H1 (cell line): ENCODE measurements around the gene HS6ST3. TPM values are rescaled to one million over a fixed set of nuclear protein-coding genes. Genes with fewer than 3 reads are reported as not detected.

Source experiments
- CTCF ChIA-PET: fragments of 300-600 bp; sonication (Branson Sonifier 250); formaldehyde crosslinking; loops from one replicate; lab custom pipeline; 2021; ENCODE audit not compliant: partially characterized antibody; lab: Charles Lee
- POLR2A ChIA-PET: fragments of 300-600 bp; sonication (Branson Sonifier 250); formaldehyde crosslinking; loops from one replicate; lab custom pipeline; 2021; ENCODE audit warnings: inconsistent platforms; ENCODE audit not compliant: partially characterized antibody; lab: Charles Lee
- DNase-seq, 2 experiments: peaks; one replicate each; pipeline versions ENCODE4 v3.0.0 to v3.0.0-alpha.2; 2010 to 2022; ENCODE audit warnings: low spot score in 2 of 2, low read depth in 1 of 2, mixed read lengths in 1 of 2
- FAIRE-seq: peaks from 2 replicates; lab custom pipeline; 2011; peaks lifted over from hg19 to GRCh38; lab: Jason Lieb, UNC
- H2AFZ ChIP-seq: 2 replicates; pipeline ENCODE4 v1.8.1; 2012; ENCODE audit warnings: low read length, inconsistent platforms
- H2AK5ac ChIP-seq: 2 replicates; pipeline ENCODE4 v1.6.1; 2013; ENCODE audit warnings: low read depth, low read length
- H2BK120ac ChIP-seq: replicated peaks from 2 replicates; pipeline ENCODE3; 2013; ENCODE audit warnings: low read depth, low read length, inconsistent platforms
- H2BK12ac ChIP-seq: 2 replicates; pipeline ENCODE4 v1.6.1; 2013; ENCODE audit warnings: low read depth, low read length
- H2BK15ac ChIP-seq: 2 replicates; pipeline ENCODE4 v1.6.1; 2013; ENCODE audit warnings: low read length
- H2BK20ac ChIP-seq: 2 replicates; pipeline ENCODE4 v1.6.1; 2013; ENCODE audit warnings: low read length
- H2BK5ac ChIP-seq: 2 replicates; pipeline ENCODE4 v1.6.1; 2013; ENCODE audit warnings: low read depth, low read length
- H3K14ac ChIP-seq: 2 replicates; pipeline ENCODE4 v1.6.1; 2013; ENCODE audit warnings: inconsistent platforms; ENCODE audit not compliant: insufficient read length
- H3K18ac ChIP-seq: 2 replicates; pipeline ENCODE4 v1.6.1; 2013; ENCODE audit warnings: low read length; ENCODE audit errors: extremely low read depth
- H3K23ac ChIP-seq: 2 replicates; pipeline ENCODE4 v1.6.1; 2013; ENCODE audit warnings: inconsistent platforms; ENCODE audit not compliant: insufficient read length
- H3K23me2 ChIP-seq: 2 replicates; pipeline ENCODE4 v1.6.1; 2013; ENCODE audit warnings: low read depth, low read length
- H3K27ac ChIP-seq: 2 replicates; pipeline ENCODE4 v1.6.1; 2011; ENCODE audit warnings: low read depth, low read length, inconsistent platforms
- H3K27me3 ChIP-seq, 4 experiments: replicated peaks in 1 of 4; 1 replicate in 1 of 4; 2 replicates in 3 of 4; pipeline versions ENCODE4 v1.6.1 to v1.8.1; 2011 to 2013; ENCODE audit warnings: low read length in 3 of 4, mild to moderate bottlenecking in 3 of 4, inconsistent platforms in 2 of 4, mixed read lengths in 2 of 4, moderate library complexity in 1 of 4; ENCODE audit not compliant: control insufficient read depth in 3 of 4, insufficient read depth in 3 of 4; ENCODE audit errors: extremely low read depth in 1 of 4
- H3K36me3 ChIP-seq, 4 experiments: 2 replicates each; pipeline versions ENCODE4 v1.6.1 to v1.8.1; 2011 to 2013; ENCODE audit warnings: mild to moderate bottlenecking in 4 of 4, low read length in 3 of 4, moderate library complexity in 2 of 4, control low read depth in 1 of 4, inconsistent platforms in 1 of 4; ENCODE audit not compliant: insufficient read depth in 4 of 4, control insufficient read depth in 2 of 4
- H3K4ac ChIP-seq: replicated peaks from 2 replicates; pipeline ENCODE3; 2013; ENCODE audit warnings: low read length, low read depth, mixed read lengths, inconsistent platforms; ENCODE audit not compliant: insufficient read length
- H3K4me1 ChIP-seq, 4 experiments: replicated peaks in 1 of 4; 1 replicate in 1 of 4; 2 replicates in 3 of 4; pipeline versions ENCODE4 v1.6.1 to v1.8.1; 2011 to 2013; ENCODE audit warnings: low read length in 3 of 4, inconsistent platforms in 2 of 4, mixed read lengths in 1 of 4; ENCODE audit not compliant: insufficient read depth in 4 of 4, control insufficient read depth in 3 of 4
- H3K4me2 ChIP-seq, 2 experiments: 2 replicates each; pipeline versions ENCODE4 v1.6.1 to v1.8.1; 2011 to 2013; ENCODE audit warnings: low read depth in 2 of 2, low read length in 2 of 2, control low read depth in 1 of 2, inconsistent platforms in 1 of 2, mild to moderate bottlenecking in 1 of 2; ENCODE audit not compliant: insufficient read depth in 1 of 2
- H3K4me3 ChIP-seq, 4 experiments: fragments of 200-600, 300-600 bp in 1 of 4; sonication (generic), shearing (Covaris generic), sonication (Bioruptor Twin) in 1 of 4; 2 replicates each; pipeline versions ENCODE4 v1.5.1 to v1.8.1; 2011 to 2016; ENCODE audit warnings: low read length in 4 of 4, low read depth in 3 of 4, control low read depth in 2 of 4, inconsistent platforms in 2 of 4, mild to moderate bottlenecking in 2 of 4, mixed read lengths in 1 of 4, moderate library complexity in 1 of 4; ENCODE audit not compliant: insufficient read depth in 2 of 4; ENCODE audit errors: extremely low read depth in 1 of 4
- H3K56ac ChIP-seq: replicated peaks from 2 replicates; pipeline ENCODE3; 2013; ENCODE audit warnings: low read depth, mild to moderate bottlenecking, mixed read lengths, low read length, inconsistent platforms; ENCODE audit not compliant: insufficient read length
- H3K79me1 ChIP-seq: 2 replicates; pipeline ENCODE4 v1.6.1; 2013; ENCODE audit warnings: low read depth, low read length, control low read depth
- H3K79me2 ChIP-seq, 2 experiments: 2 replicates each; pipeline versions ENCODE4 v1.6.1 to v1.8.1; 2012 to 2013; ENCODE audit warnings: low read length in 2 of 2, mild to moderate bottlenecking in 2 of 2, inconsistent platforms in 1 of 2; ENCODE audit not compliant: insufficient read depth in 2 of 2, control insufficient read depth in 1 of 2
- H3K9ac ChIP-seq, 4 experiments: replicated peaks in 1 of 4; 1 replicate in 1 of 4; 2 replicates in 3 of 4; pipeline versions ENCODE4 v1.6.1 to v1.8.1; 2011 to 2013; ENCODE audit warnings: low read depth in 3 of 4, low read length in 3 of 4, control low read depth in 2 of 4, mild to moderate bottlenecking in 2 of 4, moderate library complexity in 2 of 4, inconsistent platforms in 1 of 4; ENCODE audit errors: extremely low read depth in 1 of 4
- H3K9me3 ChIP-seq, 2 experiments: 2 replicates each; pipeline versions ENCODE4 v1.6.1 to v1.8.1; 2012 to 2013; ENCODE audit warnings: mild to moderate bottlenecking in 2 of 2, moderate library complexity in 2 of 2, control low read depth in 1 of 2, inconsistent platforms in 1 of 2, low read depth in 1 of 2, low read length in 1 of 2, mixed read lengths in 1 of 2; ENCODE audit not compliant: insufficient read depth in 2 of 2
- H4K20me1 ChIP-seq, 2 experiments: replicated peaks in 1 of 2; 2 replicates each; pipeline versions ENCODE3 to v1.8.1; 2011 to 2013; ENCODE audit warnings: inconsistent platforms in 2 of 2, low read length in 2 of 2, mild to moderate bottlenecking in 1 of 2; ENCODE audit not compliant: insufficient read depth in 2 of 2, control insufficient read depth in 1 of 2
- H4K5ac ChIP-seq: 2 replicates; pipeline ENCODE4 v1.6.1; 2013; ENCODE audit warnings: low read length, low read depth, mixed read lengths, inconsistent platforms; ENCODE audit not compliant: insufficient read length
- H4K8ac ChIP-seq: 2 replicates; pipeline ENCODE4 v1.8.0; 2013; ENCODE audit warnings: mild to moderate bottlenecking, moderate library complexity, low read length, inconsistent platforms; ENCODE audit not compliant: insufficient read depth; ENCODE audit errors: extremely low read depth
- H4K91ac ChIP-seq: replicated peaks from 2 replicates; pipeline ENCODE3; 2013; ENCODE audit warnings: low read length, mixed read lengths, inconsistent platforms; ENCODE audit not compliant: insufficient read length
- ASH2L ChIP-seq: fragments of 200-600, 300-600 bp; sonication (generic); IDR thresholded peaks from one replicate; pipeline ENCODE4 v1.7.1; 2017; ENCODE audit warnings: low read length
- CBX5 ChIP-seq: fragments of 300-800, 300-1000 bp; sonication (generic); IDR thresholded peaks from 2 replicates; pipeline ENCODE4 v1.7.1; 2016; ENCODE audit warnings: antibody characterized with exemption, low read length, low read depth
- EZH2 ChIP-seq: fragments of 200-600 bp; sonication (generic); IDR thresholded peaks from 2 replicates; pipeline ENCODE4 v1.7.1; 2012; ENCODE audit warnings: low read depth, mild to moderate bottlenecking, moderate library complexity, low read length, inconsistent platforms; ENCODE audit not compliant: severe bottlenecking
- HDAC6 ChIP-seq: IDR thresholded peaks from one replicate; pipeline ENCODE4 v1.7.1; 2012; ENCODE audit warnings: low read depth, mild to moderate bottlenecking, inconsistent platforms, low read length, moderate library complexity
- JUND ChIP-seq: IDR thresholded peaks from 2 replicates; pipeline ENCODE4 v1.6.1; 2011; ENCODE audit warnings: mild to moderate bottlenecking, improper control_type of control experiment, low read length
- KDM4A ChIP-seq: IDR thresholded peaks from one replicate; pipeline ENCODE4 v1.7.1; 2012; ENCODE audit warnings: low read depth, mild to moderate bottlenecking, moderate library complexity, low read length, inconsistent platforms; ENCODE audit not compliant: severe bottlenecking
- KDM5A ChIP-seq: fragments of 200-600 bp; IDR thresholded peaks from 2 replicates; pipeline ENCODE4 v1.7.1; 2012; ENCODE audit warnings: mild to moderate bottlenecking, low read length, inconsistent platforms, mixed read lengths
- MAFK ChIP-seq: IDR thresholded peaks from 2 replicates; pipeline ENCODE4 v1.6.1; 2012; ENCODE audit warnings: low read depth, mild to moderate bottlenecking, improper control_type of control experiment, low read length
- RAD21 ChIP-seq, 2 experiments: IDR thresholded peaks in 1 of 2; conservative IDR thresholded peaks in 1 of 2; 2 replicates each; pipeline ENCODE4 v1.6.1; 2011; ENCODE audit warnings: low read depth in 2 of 2, low read length in 2 of 2, improper control_type of control experiment in 1 of 2, inconsistent platforms in 1 of 2, mild to moderate bottlenecking in 1 of 2, moderate library complexity in 1 of 2
- SIX5 ChIP-seq: IDR thresholded peaks from 2 replicates; pipeline ENCODE4 v1.6.1; 2011; ENCODE audit warnings: mild to moderate bottlenecking, low read depth, low read length
- ZNF274 ChIP-seq: IDR thresholded peaks from 2 replicates; pipeline ENCODE4 v1.7.0; 2012; ENCODE audit warnings: low read length, borderline replicate concordance; ENCODE audit errors: extremely low read depth
- WGBS, 2 experiments: shearing (Covaris generic) in 1 of 2; methylation state at CpG; one replicate each; pipeline versions ENCODE4 v1.1.6 to v1.1.7; 2013 to 2015; ENCODE audit warnings: low lambda C conversion rate in 2 of 2, mixed read lengths in 2 of 2, inconsistent platforms in 1 of 2, low coverage in 1 of 2, missing lambda C conversion rate in 1 of 2; ENCODE audit not compliant: insufficient replicate concordance in 2 of 2, insufficient coverage in 1 of 2, insufficient read length in 1 of 2; ENCODE audit errors: extremely low coverage in 1 of 2, missing lambda C conversion rate in 1 of 2; 5-methylcytosine and 5-hydroxymethylcytosine counted together
- polyA plus RNA-seq, 7 experiments: library from polyadenylated mRNA; depleted of rRNA in 3 of 7; stranded (reverse) in 5 of 7; unstranded in 2 of 7; fragments of >200 nt in 5 of 7; fragments of 200-250 nt in 2 of 7; gene quantifications; 1 replicate in 5 of 7; 2 replicates in 1 of 7; 4 replicates in 1 of 7; pipeline versions ENCODE4 v1.2.1 to v1.2.3, GENCODE V29; 2011 to 2013; ENCODE audit warnings: missing spikeins in 2 of 7, mixed read lengths in 2 of 7
- total RNA-seq: library from RNA; stranded (reverse); fragmentation: NEBNext Ultra II Directional; extraction: Animal tissue kit (Norgen Biotek cat#: 25700); gene quantifications from 2 replicates; pipeline ENCODE4 v1.2.1, GENCODE V29; 2021
- TF ChIP-seq, protein P1 (sequence below): IDR thresholded peaks from 2 replicates; pipeline ENCODE4 v1.6.1; 2012; ENCODE audit warnings: low read length, inconsistent platforms

HS6ST3 gene
- total and polyA plus RNA-seq, 2 of the 8 experiments (the other 6 are each of a cell fraction or from before 2014, with no cell fraction given), result 0.45 to 1.2 TPM

GRCh38 chr13:96243376-96243775, 153.5 kb downstream of the HS6ST3 start:
- Histone ChIP-seq H4K5ac (no peak overlapping the region), H2AK5ac (no peak overlapping the region), H3K9ac (no peak overlapping the region), H3K4me2 (no peak overlapping the region), H3K79me2 (no peaks in the 10 kb centered on the region), H3K4ac (no peak overlapping the region), H2AFZ (no peak overlapping the region), H3K18ac (no peak overlapping the region), H3K9me3 (no peaks in the 10 kb centered on the region; a peak in 1 of 4 replicates), H2BK20ac (no peak overlapping the region), H4K8ac (no peak overlapping the region), H4K91ac (no peak overlapping the region), H3K79me1 (no peaks in the 10 kb centered on the region), H3K4me3 (no peak overlapping the region), H3K56ac (no peak overlapping the region), H2BK5ac (no peak overlapping the region), H3K27me3 (no peaks in the 10 kb centered on the region), H3K4me1 (peaks cover 0 to 3% (median 1%) of the 10 kb centered on the region in 4 experiments; a peak in 2 of 7 replicates), H2BK15ac (no peak overlapping the region), H4K20me1 (no peaks in the 10 kb centered on the region), H3K27ac (no peak overlapping the region), H3K14ac (no peak overlapping the region), H3K36me3 (no peaks in the 10 kb centered on the region), H3K23me2 (no peaks in the 10 kb centered on the region), H3K23ac (no peak overlapping the region), H2BK12ac (no peak overlapping the region), H2BK120ac (no peak overlapping the region)
- DNase-seq (no peak), FAIRE-seq (no peak)
- WGBS, 2 experiments, result 65% methylated on average over 1 of the region's 1 CpG; no CpG with 5 or more reads in 1 of the 2 experiments
- CTCF ChIA-PET, result interaction anchor here (2.0 kb wide), 1 partner anchor 14 kb away, joined by 5 read pairs; no protein-coding TSS in a partner anchor
- TF ChIP-seq JUND (no peak), HDAC6 (no peak), SIX5 (no peak), KDM5A (no peak), EZH2 (no peak), RAD21 (IDR thresholded peaks at IDR 0.05 in 1 of 2, conservative IDR thresholded peaks at IDR 0.05 in 1 of 2; ENCODE audit: low read depth in 2 of 2, low read length in 2 of 2) (no peak), CBX5 (no peak), KDM4A (no peak), ASH2L (no peak), MAFK (no peak), ZNF274 (no peak)
- TF ChIP-seq, protein P1, sequence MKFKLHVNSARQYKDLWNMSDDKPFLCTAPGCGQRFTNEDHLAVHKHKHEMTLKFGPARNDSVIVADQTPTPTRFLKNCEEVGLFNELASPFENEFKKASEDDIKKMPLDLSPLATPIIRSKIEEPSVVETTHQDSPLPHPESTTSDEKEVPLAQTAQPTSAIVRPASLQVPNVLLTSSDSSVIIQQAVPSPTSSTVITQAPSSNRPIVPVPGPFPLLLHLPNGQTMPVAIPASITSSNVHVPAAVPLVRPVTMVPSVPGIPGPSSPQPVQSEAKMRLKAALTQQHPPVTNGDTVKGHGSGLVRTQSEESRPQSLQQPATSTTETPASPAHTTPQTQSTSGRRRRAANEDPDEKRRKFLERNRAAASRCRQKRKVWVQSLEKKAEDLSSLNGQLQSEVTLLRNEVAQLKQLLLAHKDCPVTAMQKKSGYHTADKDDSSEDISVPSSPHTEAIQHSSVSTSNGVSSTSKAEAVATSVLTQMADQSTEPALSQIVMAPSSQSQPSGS, result no peak
- POLR2A ChIA-PET, result no interaction called here
